GM12891 (cell line): ENCODE results near the gene NAV2.

ENCODE experiments used
- DNase-seq: peaks from one replicate; pipeline ENCODE4 v3.0.0; 2011; ENCODE audit warnings: low spot score; ENCODE audit not compliant: insufficient read length
- FAIRE-seq: peaks from 2 replicates; lab custom pipeline; 2011; peaks lifted over from hg19 to GRCh38; lab: Jason Lieb, UNC
- PAX5 ChIP-seq: IDR thresholded peaks from 2 replicates; pipeline ENCODE4 v1.6.1; 2011; ENCODE audit warnings: low read length, moderate library complexity, mild to moderate bottlenecking; ENCODE audit not compliant: insufficient read depth, severe bottlenecking
- POLR2A ChIP-seq: IDR thresholded peaks from 2 replicates; pipeline ENCODE4 v1.6.1; 2011; ENCODE audit warnings: low read depth, low read length, control low read depth
- POLR2AphosphoS5 ChIP-seq: IDR thresholded peaks from 2 replicates; pipeline ENCODE4 v1.6.1; 2011; ENCODE audit warnings: low read depth, low read length, control low read depth
- POU2F2 ChIP-seq: IDR thresholded peaks from 2 replicates; pipeline ENCODE4 v1.6.1; 2011; ENCODE audit warnings: low read depth, mild to moderate bottlenecking, control low read depth, low read length, moderate library complexity
- SPI1 ChIP-seq: IDR thresholded peaks from 2 replicates; pipeline ENCODE4 v1.6.1; 2011; ENCODE audit warnings: low read depth, low read length, control low read depth
- TAF1 ChIP-seq: IDR thresholded peaks from 2 replicates; pipeline ENCODE4 v1.6.1; 2011; ENCODE audit warnings: low read depth, low read length, control low read depth

The NAV2 gene

GRCh38 chr11:20102397-20102796, 389.8 kb downstream of the NAV2 start:
- FAIRE-seq (no peak), DNase-seq (no peak)

DNA sequence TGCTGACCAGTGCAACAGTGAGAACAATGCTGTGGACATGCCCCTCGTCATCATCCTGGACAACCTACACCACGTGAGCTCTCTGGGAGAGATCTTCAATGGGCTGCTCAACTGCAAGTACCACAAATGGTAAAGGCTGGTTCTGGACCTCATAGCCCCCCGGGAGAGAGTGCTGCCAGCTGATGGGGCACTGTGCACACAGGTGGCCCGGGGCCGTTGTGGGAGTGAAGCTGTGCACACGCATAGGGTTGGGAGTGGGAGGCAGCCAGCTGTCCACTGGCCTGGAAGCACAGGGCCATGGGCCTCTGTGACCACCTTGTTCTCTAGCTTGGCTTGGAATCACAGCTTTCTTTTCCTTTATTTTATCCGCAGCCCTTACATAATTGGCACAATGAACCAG, 390.6 kb downstream of the NAV2 start:
- FAIRE-seq (no peak), DNase-seq (no peak)
- no peak for TF ChIP-seq SPI1
- TF ChIP-seq POLR2A, result no peak
- no peak for TF ChIP-seq POU2F2
- no peak for TF ChIP-seq TAF1
- TF ChIP-seq POLR2AphosphoS5, result no peak
- no peak for TF ChIP-seq PAX5

More at GRCh38 chr11:20102397-20102796, 389.8 kb downstream of the NAV2 start:
- TF ChIP-seq POLR2A (no peak), POU2F2 (no peak), POLR2AphosphoS5 (no peak), SPI1 (no peak), PAX5 (no peak), TAF1 (no peak)

DNA sequence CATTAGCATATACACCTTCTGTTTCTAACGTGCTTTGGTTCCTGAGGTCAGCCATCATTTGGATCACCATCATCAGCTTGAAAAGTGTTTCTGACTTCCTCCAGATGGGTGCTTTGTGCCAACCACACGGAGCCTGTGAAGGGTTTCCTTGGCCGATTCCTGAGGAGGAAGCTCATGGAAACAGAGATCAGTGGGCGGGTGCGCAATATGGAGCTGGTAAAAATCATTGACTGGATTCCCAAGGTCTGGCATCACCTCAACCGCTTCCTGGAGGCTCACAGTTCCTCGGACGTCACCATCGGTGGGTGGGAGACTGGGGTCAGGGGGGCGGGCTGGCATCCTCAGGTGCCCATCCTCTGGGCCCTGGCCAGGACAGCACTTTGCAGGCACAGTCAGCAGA, 392.8 kb downstream of the NAV2 start:
- DNase-seq (no peak), FAIRE-seq (no peak)
- TF ChIP-seq TAF1 (no peak), POLR2A (no peak), POLR2AphosphoS5 (no peak), POU2F2 (no peak), SPI1 (no peak)

DNA sequence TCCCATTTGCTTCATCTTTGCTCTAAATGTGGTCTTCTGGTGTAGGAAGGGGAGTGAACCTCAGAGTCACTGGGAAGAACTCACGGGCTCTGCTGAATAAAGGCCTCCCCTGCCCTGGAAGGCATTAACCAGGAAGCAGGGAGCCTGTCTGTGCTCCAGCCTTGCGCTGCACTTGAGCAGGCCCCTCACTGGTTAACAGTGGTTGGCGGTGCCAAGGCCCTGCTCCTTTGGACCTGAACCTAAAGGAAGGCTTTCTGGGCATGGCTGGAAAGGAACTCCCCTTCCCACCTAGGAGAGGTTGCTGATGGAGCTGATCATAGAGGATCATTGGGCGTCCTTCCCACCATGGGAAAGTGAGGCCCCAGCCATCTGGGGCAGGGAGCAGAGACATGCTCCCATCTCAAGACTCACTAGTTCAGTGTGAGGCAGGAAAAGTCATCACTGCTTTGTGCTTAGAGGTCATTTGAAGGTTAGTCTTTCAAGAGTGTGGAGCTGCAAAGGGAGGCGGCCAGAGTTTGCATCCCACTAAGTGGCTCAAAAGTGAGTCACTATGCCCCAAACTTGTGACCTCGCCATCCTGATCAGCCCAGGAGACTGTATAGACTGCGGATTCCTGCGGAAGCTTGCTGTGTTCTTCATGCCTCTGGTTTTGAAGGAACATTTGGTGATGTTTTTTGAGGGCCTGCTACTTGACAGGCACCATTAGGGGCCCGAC, 397.3 kb downstream of the NAV2 start:
- TF ChIP-seq POLR2A (no peak), POU2F2 (no peak), PAX5 (no peak), TAF1 (no peak)
- no peak for DNase-seq
- FAIRE-seq, result no peak

DNA sequence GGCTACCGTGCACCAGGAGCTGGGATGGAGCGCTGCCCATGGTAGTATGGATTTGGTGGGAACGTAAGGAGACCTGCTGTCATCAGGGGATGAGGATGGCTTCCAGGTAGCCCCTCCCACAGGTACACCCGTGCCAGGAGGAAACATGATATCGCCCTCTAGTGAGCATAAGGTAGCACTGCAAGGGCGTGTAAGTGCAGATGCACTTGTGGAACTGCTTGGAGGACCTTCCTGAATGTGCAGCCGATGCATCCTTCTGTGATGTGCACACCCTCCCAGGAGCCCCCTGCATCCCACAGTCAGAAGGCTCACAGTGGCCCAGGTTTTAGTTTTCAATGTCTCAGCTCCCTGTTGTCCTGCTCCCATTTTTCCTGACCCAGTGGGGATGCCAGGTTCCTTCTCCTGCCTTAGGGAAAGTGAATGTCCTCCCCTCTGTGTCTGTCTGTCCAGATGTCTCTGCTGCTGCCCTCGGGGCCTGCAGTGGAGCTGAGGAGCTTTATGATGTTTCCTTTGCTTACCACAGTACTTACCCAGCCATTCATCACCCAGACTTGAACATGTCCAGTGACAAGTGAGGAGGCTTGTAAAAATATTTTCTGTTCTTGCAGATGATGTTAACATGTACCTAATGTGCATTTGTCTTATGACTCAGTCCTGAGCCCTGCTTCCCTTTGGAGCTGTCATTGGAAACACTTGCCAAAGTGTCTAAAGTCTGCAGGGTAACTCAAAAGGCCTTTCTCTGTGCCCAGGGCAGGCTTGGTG, 398.5 kb downstream of the NAV2 start:
- TF ChIP-seq PAX5, result no peak
- no peak for TF ChIP-seq TAF1
- TF ChIP-seq POLR2AphosphoS5, result no peak
- no peak for TF ChIP-seq POLR2A
- TF ChIP-seq SPI1, result no peak
- TF ChIP-seq POU2F2, result no peak
- DNase-seq (peak; percentile 56), FAIRE-seq (peak; percentile 92)

- FAIRE-seq, result no peak
- TF ChIP-seq PAX5 (no peak), SPI1 (no peak), POLR2AphosphoS5 (no peak), POLR2A (no peak), POU2F2 (no peak), TAF1 (no peak)
- DNase-seq, result no peak
Observed at GRCh38 chr11:20111871-20112270, 399.2 kb downstream of the NAV2 start.

DNA sequence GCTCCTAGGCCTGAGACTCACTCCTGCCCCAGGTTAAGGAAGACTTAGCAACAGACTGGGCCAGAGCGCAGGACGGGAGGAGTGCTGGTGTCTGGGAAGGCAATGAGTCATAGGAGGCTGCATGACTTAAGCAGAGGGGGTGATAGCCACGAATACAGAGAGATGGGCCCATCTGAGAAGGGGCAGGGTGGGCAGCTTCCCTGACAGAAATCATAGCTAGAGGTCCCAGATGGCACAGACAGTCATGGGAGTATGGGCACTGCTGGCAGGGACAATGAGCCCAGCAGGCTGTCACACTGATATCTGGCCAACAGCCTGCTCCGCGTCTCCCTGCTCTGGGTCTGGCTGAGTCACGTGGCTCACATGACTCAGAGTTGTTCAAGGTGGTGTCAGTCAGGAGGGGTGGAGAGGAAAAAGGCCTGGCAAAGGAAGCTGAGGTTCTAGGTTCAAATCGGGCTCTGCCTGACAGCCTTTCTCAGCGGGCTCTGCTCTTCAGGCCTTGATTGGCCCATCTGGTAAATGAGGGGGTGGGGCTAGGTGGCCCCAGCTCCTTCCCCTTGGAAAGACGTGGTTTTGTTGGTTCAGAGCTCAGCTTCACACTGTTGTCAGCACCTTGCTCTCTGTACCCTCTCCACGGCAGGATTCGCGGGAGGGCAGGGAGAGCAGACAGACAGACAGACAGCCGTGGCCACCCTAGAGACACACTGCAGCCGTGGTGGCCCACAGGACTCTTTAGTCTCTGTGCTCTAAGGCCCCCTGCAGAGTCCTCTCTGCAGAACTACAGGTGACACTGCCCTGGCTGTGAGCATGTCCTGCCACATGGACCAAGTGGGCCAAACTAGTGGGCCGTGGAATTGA, 399.9 kb downstream of the NAV2 start:
- DNase-seq (no peak), FAIRE-seq (no peak)
- TF ChIP-seq SPI1 (no peak), TAF1 (no peak), POLR2AphosphoS5 (no peak), POLR2A (no peak), POU2F2 (no peak), PAX5 (no peak)

- no peak for DNase-seq
- no peak for FAIRE-seq
- TF ChIP-seq SPI1 (no peak), TAF1 (no peak), POU2F2 (no peak), POLR2A (no peak), POLR2AphosphoS5 (no peak), PAX5 (no peak)
Observed at GRCh38 chr11:20113149-20113438, 400.5 kb downstream of the NAV2 start.

DNA sequence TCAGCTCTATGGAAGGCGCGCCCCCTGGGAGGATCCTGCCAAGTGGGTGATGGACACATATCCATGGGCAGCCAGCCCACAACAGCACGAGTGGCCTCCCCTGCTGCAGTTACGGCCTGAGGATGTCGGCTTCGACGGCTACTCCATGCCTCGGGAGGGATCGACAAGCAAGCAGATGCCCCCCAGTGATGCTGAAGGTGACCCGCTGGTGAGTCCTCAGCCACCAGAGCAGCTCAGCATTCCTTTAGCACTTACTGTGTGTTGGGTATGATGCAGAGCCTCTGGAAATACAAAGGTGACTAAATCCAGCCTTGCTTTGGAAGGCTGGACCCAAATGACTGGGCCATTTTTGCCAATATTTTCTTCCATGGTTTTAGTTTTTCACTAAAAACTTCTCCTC, 402.0 kb downstream of the NAV2 start:
- FAIRE-seq (no peak), DNase-seq (no peak)
- no peak for TF ChIP-seq POLR2A
- no peak for TF ChIP-seq SPI1
- TF ChIP-seq POU2F2, result no peak
- no peak for TF ChIP-seq PAX5
- no peak for TF ChIP-seq TAF1
- no peak for TF ChIP-seq POLR2AphosphoS5
